ENCODE data around the gene AMPD3. TPM values are rescaled to one million over a fixed set of nuclear protein-coding genes. Genes with fewer than 3 reads are reported as not detected.

AMPD3 gene
- total RNA-seq: 1 to 10 TPM; 3.8 to 7.5 (median 5.1) TPM

DNA sequence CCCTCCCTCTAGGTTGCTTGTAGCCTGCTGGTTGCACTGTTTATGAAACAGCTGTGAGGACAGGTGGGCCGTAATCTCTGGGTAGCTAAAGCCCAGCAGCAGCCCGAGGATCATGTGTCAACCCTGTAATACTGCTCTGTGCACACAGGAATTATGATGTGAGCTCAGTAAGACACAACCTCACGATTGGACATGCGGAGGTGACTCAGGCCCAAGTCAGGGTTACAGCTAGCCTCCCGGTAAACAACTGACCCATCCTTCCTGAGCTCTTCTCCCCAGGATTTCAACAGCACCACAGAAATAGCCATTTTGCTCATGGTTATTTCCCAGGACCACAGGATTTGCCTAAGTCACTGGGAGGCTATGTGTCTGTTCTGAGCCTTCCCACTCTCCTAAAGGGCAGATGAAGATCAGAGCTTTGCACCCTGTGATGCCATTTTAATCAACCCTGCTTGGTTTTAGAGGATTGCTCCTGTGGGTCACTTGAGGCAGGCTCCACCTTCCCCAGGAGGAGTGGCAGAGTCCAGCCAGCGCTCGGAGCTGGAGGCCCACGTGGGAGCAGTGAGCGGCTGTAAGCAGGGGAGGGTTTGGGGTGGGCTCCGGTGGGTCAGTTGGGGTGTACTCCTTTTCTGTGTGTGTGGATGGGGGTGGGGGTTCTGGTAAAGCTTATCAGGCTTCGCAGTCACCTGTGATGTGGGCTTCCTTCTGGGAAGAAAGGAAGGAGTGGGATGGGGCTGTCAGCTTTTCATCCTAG, at the start of gene AMPD3:
TSS of gene AMPD3 (plus strand) at position 387 of the 754 bp plus-strand sequence. CDS start 6,256 bp downstream, outside the sequence.
- Histone ChIP-seq H3K4me1 (peaks cover 6 to 49% (median 45%) of the 10 kb centered on the region in 4 donors), H3K36me3 (no peaks in the 10 kb centered on the region), H3K4me3 (peak within 1 kb of the TSS; percentile 34 to 52 (median 36)), H3K27ac (replicated peaks in 1 of 4) (peak within 1 kb of the TSS; percentile 42 to 74 (median 66)), H3K27me3 (peaks cover 0 to 15% (median 0%) of the 10 kb centered on the region in 4 donors), H3K9me3 (no peaks in the 10 kb centered on the region)
- peak; percentile 30 to 65 for TF ChIP-seq POLR2AphosphoS5 (IDR thresholded peaks at IDR 0.05)
- no peak for TF ChIP-seq EP300 (IDR thresholded peaks at IDR 0.05)
- whole genome bisulfite sequencing: 52% methylated on average over 10 of the region's 11 CpGs
- no peak for DNase-seq (ENCODE audit: extremely low spot score)
- intact Hi-C loops (cut with DNase I): no loop called here

DNA sequence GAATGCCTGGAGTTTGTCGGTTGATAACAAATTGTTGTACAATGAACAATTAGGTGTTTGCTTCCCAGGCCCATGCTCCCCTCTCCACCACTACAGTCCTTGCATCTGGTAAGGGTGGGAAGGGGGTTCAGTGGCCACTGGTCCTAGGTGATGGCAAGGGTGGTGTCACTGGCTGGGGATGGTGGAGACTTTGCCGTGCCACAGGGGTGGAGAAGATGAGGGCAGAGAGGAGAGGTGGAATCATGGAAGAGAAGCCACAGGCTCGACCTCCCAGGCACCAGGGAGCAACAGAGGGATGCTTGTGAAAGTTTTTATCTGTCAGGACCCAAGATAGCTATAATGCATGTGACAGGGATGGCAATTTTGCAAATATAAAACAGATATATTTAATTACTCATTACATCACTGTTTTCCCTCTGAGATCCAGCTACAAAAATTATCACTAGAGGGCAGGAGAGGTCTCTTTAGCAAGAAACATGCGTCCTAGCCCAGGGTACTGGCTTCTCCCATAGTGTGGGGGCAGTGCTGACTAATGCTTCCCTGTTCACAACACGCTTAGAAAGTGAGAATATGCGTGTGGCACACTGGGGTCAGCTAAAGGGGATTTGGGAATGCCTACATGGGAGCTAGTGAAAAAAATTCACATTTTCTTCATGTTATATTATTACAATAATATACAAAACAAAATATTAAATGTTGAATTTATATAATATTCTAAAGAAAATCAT, 49.0 kb upstream of the AMPD3 start:
- H3K27me3 ChIP-seq: no peaks in the 10 kb centered on the region
- intact Hi-C loops (cut with DNase I): loop anchor here (2.0 to 10.0 kb wide), 2 partner anchors 109 to 329 kb away; no protein-coding TSS in a partner anchor
- H3K4me3 ChIP-seq: no peak overlapping the region
- H3K27ac ChIP-seq (replicated peaks in 1 of 4): no peak overlapping the region
- no peaks in the 10 kb centered on the region for H3K9me3 ChIP-seq
- H3K4me1 ChIP-seq: peaks cover 0 to 22% (median 19%) of the 10 kb centered on the region in 4 donors
- TF ChIP-seq EP300 (IDR thresholded peaks at IDR 0.05): no peak
- peak; percentile 27 to 75 for TF ChIP-seq POLR2AphosphoS5 (IDR thresholded peaks at IDR 0.05)
- peak; percentile 77 to 90 (median 78) for TF ChIP-seq CTCF (IDR thresholded peaks at IDR 0.05)
- no peak for TF ChIP-seq POLR2A (IDR thresholded peaks at IDR 0.05; ENCODE audit: low read depth)
- peak; percentile 92 for DNase-seq (ENCODE audit: extremely low spot score)
- WGBS: 30% methylated on average over 6 of the region's 6 CpGs
- H3K36me3 ChIP-seq: no peaks in the 10 kb centered on the region

GRCh38 chr11:10407055-10407454, 48.0 kb upstream of the AMPD3 start:
- peak; percentile 89 for DNase-seq (ENCODE audit: extremely low spot score)
- Histone ChIP-seq H3K9me3 (no peaks in the 10 kb centered on the region), H3K27me3 (no peaks in the 10 kb centered on the region), H3K4me1 (peaks cover 0 to 20% (median 17%) of the 10 kb centered on the region in 4 donors), H3K4me3 (no peak overlapping the region), H3K27ac (replicated peaks in 1 of 4) (no peak overlapping the region), H3K36me3 (no peaks in the 10 kb centered on the region)
- TF ChIP-seq EP300 (IDR thresholded peaks at IDR 0.05): no peak
- no peak for TF ChIP-seq CTCF (IDR thresholded peaks at IDR 0.05)
- TF ChIP-seq POLR2AphosphoS5 (IDR thresholded peaks at IDR 0.05): no peak
- TF ChIP-seq POLR2A (IDR thresholded peaks at IDR 0.05; ENCODE audit: low read depth): no peak
- intact Hi-C loops (cut with DNase I): loop anchor here (2.0 to 10.0 kb wide), 2 partner anchors 108 to 328 kb away; no protein-coding TSS in a partner anchor
- WGBS: 39% methylated on average over 3 of the region's 3 CpGs

DNA sequence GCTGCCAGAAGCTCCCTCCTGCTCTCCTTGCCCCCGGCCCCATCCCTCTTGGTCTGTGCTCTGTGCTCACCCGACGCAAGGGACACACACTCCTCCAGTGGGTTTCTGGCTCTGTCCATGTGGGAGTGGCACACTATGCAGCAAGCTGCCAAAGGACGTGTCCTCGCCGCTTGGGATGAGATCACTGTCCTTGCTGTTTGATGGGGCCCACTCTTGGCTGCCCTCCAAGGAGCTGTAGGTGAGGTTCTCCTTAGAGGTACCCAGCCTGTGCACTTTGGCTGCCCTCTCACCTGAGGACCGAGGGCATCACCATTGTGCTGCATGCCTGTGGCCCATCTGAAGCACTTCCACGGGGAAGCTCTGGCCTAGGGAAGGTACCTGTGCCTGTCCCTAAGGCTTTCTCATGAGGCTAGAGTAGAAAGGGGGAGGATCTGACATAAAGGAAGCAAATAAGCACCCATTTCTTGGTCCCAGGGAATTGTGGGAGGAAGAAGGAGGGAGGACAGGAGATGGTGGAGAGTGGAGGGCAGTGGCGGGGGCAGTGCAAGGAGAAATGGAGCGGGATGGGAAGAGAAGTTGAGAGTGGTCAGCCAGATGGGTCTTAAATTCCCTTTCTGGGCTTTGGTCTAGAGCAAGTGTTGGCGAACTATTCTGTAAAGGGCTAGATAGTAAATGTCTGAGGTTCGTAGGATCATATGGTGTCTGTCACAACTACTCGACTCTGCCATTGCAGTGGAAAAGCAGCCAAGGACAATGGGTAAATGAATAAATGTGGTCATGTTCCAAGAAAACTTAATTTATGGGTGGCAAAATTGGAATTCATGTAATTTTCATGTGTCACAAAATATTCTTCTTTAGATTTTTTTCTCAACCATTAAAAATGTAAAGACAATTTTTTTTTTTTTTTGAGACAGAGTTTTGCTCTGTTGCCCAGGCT, 47.0 kb upstream of the AMPD3 start:
- Histone ChIP-seq H3K4me3 (no peak overlapping the region), H3K27ac (replicated peaks in 1 of 4) (no peak overlapping the region), H3K9me3 (no peaks in the 10 kb centered on the region), H3K36me3 (no peaks in the 10 kb centered on the region), H3K27me3 (no peaks in the 10 kb centered on the region), H3K4me1 (peaks cover 0 to 20% (median 17%) of the 10 kb centered on the region in 4 donors)
- intact Hi-C loops (cut with DNase I): loop anchor here (2.0 to 10.0 kb wide), 2 partner anchors 107 to 327 kb away; no protein-coding TSS in a partner anchor
- TF ChIP-seq CTCF (IDR thresholded peaks at IDR 0.05) (no peak), EP300 (IDR thresholded peaks at IDR 0.05) (no peak), POLR2A (IDR thresholded peaks at IDR 0.05; ENCODE audit: low read depth) (no peak), POLR2AphosphoS5 (IDR thresholded peaks at IDR 0.05) (no peak)
- peak; percentile 82 for DNase-seq (ENCODE audit: extremely low spot score)
- 91% methylated on average over 11 of the region's 13 CpGs for WGBS
